HG03139 (cell line): ENCODE data around the gene ZNF516.

Experiments
- ATAC-seq: cut with Tn5 transposase; IDR thresholded peaks from one replicate; pipeline ENCODE4 v1.9.1; 2021; ENCODE audit not compliant: unreplicated experiment

ZNF516 gene

GRCh38 chr18:76385681-76385975 is 109.4 kb downstream of the ZNF516 start:
- no peak for ATAC-seq

DNA sequence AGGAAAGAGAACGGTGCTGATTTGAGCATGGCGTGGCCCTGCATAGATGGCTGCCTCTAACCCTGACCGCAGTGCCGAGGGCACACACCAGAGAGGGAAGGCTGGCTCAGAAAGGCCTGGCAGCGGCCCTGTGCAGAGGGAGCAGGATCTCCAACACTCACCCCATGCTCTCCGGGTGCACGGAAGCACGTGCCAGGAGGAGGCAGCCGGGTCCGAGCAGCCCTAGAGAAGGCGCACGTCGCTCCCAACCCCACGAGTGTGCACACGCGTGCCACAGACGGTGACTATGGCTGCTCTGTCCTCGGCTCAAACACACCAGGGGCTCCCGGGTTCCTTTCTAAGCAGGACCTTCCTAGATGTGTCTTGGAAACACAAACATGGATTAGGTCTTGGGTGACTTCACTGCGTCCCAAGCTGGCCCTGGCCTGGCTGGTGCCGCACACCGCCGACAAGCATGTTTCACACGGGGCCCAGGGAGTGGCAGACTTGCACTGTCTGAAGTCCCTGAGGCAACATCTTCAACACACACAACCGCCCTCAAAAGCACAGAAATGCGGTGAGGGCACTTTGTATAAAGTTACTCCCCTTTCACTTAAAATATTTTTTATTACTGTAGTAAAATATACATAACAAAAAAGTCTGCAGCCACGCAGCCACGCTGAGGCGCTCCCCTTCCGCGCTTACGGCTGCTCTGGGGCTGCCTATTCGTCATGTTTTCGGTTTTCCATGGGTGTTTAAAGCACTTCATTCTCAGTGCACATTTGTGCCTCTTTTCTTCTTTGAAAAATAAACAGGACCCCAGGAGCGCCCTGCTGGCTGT is 110.0 kb downstream of the ZNF516 start:
- ATAC-seq, result no peak

DNA sequence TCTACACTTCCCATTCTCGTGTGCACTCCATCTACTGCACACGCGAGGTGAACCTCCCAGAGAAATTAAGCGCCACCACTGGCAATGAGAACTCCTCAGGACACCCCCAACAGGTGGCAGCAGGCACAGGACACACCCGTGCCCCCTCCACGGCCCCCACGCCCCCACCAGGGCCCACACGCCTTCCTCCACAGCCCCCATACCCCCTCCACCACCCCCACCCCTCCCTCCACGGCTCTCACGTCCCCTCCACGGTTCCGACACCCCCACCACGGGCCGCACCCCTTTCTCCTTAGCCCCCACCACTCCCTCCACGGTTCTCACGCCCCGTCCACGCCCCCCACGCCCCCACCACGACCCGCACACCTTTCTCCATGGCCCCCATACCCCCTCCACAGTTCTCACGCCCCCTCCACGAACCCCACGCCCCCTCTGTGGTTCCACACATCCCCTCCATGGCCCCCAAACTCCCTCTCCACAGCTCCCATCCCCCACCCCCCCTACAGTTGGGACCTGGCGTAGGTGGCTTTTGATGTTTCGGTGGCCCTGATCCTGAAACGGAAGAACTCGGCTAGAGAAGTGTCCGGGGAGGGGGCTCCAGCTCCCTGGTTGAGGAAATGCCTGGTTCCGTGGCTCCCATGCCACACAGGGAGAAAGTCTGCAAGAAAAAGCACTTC is 110.8 kb downstream of the ZNF516 start:
- no peak for ATAC-seq

- ATAC-seq, result no peak
Measured at GRCh38 chr18:76383636-76384035, 111.4 kb downstream of the ZNF516 start.

DNA sequence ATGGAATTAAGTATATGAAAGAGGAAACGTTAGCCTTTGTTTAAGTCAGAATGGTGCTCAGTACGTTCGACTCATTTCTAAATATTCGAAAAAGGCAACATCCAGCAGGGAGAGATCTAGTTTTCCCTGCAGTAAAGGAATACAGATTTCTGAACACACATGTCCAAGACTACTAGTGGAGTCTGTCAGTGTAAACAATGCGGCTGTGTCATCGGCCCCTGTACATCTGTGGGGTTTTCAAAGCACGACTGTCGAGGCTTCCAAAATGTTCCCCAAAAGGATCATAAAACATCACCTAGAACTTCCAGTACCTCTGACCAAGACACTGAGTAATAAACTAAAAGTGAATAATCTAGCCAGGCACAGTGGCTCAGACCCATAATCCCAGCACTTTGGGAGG is 112.8 kb downstream of the ZNF516 start:
- no peak for ATAC-seq

- ATAC-seq, result no peak
Measured at GRCh38 chr18:76380791-76381405, 114.1 kb downstream of the ZNF516 start.

DNA sequence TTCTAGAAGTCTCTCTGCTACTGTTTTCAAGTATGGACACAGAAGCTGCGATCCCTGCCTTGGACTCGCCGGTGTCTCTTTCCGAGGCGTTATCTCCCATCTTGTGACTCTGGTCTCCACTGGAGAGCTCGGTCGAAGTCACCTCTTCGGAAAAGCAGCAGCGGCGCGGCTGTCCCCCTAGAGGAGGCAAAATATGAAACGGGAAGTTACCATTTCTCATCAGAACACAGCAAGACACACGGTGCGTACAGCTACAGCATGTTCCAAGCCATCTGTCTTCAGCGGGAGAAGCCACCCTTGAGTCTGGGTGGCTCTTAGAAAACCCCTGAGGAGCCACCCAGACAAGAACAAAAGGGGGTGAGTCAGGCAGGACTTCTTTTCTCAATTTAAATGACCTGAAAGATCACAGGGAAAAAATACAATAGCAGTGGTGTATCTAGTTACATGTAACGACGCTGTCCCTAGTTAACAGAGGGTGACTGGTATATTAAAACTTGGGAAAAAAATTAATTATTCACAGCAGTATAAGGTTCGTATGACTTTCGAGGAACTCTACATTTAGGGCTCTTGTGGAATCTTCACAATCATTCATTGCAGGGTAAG is 114.8 kb downstream of the ZNF516 start:
- no peak for ATAC-seq

- no peak for ATAC-seq
Measured at GRCh38 chr18:76379226-76380126, 115.6 kb downstream of the ZNF516 start.

DNA sequence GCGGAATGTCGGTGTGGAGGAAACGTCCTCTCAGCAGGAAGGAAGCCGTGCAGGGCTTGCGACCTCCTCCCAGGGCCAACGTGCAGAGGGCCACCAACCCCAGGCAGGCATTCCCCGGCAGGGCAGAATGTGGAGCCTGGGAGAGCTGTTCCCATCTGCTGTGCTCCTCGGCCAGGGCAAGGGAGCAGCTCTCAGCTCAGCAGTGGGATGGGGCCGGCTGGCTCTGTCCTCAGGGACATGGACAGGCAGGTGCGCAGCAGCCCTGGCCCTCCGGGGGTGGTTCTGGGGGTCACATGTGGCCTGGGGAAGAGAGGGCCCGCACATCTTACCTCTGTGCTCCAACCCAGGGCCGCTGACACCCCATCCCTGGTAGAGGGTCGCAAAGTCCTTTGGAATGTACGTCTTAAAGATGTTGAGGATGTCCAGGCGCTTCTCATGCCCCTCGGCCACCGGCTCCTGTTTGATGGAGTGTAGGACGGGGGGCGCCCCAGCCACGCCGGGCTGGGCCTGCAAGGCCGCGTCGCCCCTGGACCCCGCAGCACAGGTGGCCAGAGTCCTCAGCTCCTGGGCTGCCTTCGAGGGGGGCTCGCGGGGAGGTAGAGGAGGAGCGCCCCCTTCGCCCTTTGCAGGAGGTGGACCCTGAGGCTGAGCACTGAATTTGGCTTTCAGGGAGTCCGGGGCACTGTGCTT is 116.4 kb downstream of the ZNF516 start:
- no peak for ATAC-seq

DNA sequence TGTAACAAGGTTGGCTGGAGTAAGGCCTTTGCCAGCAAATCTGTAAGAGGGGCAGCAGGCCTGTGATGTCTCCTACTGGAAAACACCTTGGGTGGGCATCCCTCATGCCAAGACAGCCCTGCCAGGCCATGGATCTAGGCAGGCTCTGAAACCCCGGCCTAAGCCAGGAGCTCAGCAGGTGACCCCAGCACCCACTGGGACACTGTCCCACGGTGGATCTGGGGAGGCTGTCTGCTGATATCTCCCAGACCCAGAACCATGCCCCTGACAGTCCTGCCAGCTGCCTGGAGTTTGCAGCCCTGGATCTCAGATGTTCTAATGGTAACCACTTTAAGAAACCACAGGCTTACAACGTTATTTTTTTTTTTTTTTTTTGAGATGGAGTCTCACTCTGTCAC is 117.7 kb downstream of the ZNF516 start:
- no peak for ATAC-seq

DNA sequence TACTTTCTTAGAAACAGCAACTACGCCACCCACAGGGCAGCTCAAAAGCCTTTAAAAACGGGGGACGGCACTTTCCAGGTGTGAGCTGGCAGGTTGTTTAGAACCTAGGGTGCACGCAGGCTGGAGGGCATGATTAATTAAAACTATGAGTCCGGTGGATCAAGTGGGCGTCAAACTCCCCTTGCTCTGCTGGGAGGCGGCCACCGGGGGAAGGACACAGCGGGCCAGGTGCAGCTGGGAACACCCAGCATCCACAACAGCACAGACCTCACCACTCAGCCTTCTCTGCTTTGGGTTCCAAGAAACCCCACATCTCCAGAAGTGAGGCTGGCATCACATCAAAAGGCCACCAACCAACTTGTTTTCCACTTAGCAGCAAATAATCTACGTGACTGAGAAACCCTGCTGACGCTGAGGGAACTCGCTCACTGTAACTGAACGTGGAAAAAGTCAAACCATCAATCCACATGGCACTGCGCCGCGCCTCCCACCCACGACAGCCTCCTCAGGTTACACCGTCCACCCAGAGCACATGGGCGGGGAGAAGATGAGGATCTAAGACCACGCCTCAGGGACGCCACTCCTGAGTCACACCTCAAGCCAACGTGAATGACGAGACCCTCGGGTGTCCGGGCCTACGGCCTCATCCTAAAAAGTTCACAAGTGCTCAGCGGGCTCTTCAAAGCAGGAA is 118.2 kb downstream of the ZNF516 start:
- no peak for ATAC-seq

DNA sequence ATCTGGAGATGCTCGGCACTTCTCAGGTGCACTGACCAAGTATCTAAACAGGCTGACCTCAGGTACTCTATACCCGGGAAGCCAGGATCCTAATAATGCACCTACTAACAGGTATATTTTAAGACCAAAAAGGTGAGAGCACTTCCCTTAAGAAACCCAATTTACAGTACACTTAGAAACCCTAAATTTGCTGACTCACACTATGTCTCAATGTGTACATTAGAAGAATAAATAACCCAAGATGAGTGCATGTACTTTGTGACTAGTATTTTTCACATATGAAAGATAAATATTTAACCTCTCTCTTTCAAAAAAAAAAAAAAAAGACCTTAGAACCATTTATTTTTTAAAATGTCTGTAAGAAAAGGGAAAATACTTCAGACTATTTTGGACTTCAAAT is 118.8 kb downstream of the ZNF516 start:
- no peak for ATAC-seq

DNA sequence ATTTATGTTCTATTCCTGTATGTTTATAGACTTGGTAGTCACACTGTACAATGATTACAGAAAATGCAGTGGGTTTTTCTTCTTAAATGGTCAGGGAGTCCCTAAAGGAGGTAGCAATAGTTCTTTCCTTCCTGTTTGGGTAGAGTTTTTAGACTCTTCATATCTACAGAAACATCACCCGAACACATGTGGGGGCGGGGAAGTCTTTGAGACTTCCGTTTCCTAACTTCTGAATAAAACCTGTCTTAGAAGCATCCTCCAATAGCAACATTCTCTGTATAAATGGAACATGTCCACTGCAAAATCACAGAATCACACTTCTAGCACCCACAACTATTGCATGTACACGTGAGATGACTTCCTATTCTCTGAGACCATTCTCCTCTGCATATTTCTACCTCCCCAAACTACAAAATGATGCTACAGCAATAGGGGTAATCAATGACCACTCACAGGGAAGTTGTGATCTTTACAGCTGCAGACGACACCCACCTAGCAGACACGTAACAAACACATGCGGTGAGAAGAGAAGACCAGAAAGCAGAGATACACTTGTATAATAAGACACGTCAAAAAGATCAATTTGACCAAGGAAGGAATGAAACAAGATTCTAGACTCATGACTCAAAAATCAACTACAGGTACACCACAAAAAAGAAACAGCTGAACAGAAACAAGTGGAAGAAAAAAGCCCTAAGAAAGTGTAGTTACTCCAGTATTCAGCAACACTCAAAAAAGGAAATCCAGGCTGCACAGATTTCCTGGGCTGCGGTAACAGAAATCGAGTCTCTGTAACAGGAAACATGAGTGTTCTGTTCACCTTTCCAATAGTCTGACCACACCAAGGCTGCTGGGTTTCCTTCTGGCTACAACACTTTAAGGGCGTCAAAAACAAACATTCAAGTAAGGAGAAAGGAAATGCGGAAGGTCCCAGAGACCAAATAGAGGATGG is 120.4 kb downstream of the ZNF516 start:
- peak; percentile 77 for ATAC-seq

DNA sequence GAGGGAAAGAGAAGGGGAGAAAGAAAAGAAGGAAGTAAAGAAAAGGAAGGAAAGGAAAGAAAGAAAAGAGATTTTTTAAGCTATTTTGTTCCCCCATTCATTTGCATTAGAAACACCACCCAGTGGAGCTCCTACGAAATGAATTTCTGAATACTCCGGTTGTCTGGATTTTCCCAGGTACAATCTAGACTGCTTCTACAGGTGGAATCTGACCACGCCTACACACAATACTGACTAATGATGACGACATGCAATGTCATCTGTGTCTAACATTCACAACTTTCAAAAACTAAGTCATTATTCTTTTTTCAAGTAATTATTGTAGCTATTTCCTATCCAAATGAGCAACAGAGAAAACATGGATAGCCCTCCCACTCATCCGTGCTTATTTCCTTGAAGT is 121.7 kb downstream of the ZNF516 start:
- ATAC-seq, result no peak

GRCh38 chr18:76371301-76372203 is 123.5 kb downstream of the ZNF516 start:
- ATAC-seq, result no peak

- ATAC-seq, result no peak
Measured at GRCh38 chr18:76370686-76371085, 124.4 kb downstream of the ZNF516 start.

DNA sequence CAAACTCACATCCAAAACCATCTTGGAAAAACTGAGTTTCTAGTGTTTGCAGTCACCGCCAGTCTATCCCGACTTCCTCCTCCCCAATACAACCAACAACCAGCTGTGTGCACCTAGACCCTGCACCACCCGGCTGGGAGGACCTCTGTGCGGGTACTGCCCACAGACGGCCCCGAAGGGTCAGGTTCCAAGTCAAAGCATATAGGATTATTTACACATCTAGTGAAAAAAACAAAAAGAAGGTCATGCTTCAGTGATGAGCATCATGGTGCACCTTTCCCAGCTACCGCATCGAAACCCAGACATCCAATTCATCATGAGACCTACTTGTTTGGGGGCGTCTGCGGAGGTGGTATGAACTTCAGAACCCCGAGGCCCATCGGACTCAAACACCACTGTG is 124.8 kb downstream of the ZNF516 start:
- ATAC-seq, result no peak

- no peak for ATAC-seq
Measured at GRCh38 chr18:76369791-76370190, 125.3 kb downstream of the ZNF516 start.
